UCSD-AML1 (cell line): ENCODE data around the gene PLXNA2.

Source experiments
- DNase-seq: peaks from one replicate; lab custom pipeline; 2025; ENCODE audit not compliant: unreplicated experiment; lab: John Stamatoyannopoulos, UW

Gene PLXNA2

DNA sequence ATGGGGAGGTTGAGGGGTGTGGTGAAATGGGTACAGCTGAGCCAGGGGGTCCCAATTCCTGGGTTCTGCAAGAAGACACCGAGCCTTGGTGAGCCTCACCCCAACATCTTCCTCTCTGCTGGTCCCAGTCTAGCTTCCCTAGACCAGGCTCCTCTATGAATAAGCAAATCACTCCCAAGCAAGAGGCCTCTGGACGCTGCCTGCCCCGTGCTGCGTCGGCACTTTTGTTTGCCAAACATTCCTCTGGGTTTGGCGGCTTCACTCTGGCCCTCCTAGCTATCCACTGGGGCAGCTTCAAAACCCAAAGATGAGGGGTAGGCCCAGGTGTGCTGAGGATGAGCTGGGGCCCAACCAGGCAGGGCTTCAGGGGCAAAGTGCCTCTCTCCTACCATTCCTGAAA is 196.2 kb downstream of the PLXNA2 start:
- DNase-seq: no peak

GRCh38 chr1:208047476-208047934 is 196.7 kb downstream of the PLXNA2 start:
- no peak for DNase-seq

DNA sequence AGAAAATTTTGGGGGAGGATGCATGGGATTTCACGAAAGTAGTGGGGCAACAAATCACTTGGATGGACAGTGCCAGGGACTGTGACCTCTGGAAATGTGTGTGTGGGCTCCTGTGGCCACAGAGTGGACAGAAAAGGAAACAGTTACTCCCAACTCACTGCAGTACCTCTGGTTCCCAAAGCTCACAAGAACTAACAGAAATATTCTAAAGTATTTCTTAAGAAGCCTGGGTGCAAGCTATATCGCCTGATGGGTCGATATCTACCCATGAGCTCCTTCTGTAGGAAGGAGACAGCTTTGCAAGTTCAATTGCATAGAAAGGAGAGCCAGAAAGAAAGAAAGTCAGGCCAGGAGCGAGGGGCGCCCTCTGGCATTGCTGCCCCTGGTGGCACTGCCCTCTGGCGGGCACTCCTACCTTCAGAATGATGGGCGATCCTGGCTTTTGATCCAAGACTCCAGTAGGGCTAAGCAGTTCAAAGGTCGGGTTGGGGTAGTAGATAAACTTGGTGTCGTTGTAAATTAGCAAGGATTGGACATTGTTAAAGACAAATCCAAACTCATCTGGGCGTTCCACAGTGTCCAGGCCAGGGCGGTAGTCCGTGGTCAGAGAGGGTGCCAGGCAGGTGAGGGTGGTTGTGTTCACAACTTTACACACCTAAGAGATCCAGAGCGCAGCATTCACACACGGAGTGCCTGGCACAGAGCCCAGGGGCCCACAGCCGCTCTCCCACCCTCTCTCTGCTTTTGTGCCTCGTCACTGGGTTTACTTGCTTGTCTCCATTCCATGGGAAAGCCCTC is 198.5 kb downstream of the PLXNA2 start:
- no peak for DNase-seq

- DNase-seq: no peak
Observed at GRCh38 chr1:208044589-208045462, 199.4 kb downstream of the PLXNA2 start.

DNA sequence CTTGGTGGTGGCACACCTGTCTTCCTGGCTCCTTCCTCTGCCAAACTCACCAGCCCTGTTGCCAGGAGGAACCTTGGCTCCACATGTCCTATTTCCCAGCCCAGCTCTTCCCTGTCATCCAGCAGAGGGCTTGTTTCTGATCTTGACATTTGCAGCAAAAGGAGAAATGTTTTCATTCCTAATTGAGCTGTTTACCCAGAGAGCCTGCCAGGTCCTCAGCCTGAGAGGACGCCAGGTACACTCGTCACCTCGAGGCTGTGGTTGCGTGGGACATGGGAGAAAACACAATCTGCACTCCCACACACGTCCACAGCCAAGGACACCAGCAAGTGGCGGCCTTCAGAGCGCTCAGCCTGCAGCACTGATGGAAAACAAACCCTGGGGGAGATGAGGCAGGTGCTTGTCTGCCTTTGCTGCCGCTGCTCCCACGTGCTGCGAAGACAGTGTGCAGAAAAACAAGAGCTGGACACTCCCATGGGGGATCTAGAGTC is 200.4 kb downstream of the PLXNA2 start:
- no peak for DNase-seq

DNA sequence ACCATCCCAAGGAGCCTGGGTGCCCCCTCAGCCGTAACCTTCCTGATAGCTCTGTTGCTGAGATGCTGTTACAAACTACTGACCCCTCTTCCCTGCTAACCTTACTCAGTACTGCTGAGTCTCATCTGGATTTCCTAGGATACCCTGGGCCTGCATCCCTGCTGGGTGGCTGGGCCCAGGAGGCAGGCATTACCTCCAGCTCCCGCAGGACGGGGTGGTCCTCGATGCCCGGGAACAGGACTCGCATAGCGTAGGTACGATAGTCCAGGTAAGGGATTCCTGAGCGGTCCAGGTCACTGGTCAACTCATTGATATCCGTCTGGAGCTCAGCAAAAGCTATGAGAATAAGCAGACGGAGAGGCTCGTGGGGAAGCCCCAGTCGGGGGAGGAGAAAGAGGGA is 201.3 kb downstream of the PLXNA2 start:
- DNase-seq: no peak

- no peak for DNase-seq
Observed at GRCh38 chr1:208042041-208042615, 202.1 kb downstream of the PLXNA2 start.

DNA sequence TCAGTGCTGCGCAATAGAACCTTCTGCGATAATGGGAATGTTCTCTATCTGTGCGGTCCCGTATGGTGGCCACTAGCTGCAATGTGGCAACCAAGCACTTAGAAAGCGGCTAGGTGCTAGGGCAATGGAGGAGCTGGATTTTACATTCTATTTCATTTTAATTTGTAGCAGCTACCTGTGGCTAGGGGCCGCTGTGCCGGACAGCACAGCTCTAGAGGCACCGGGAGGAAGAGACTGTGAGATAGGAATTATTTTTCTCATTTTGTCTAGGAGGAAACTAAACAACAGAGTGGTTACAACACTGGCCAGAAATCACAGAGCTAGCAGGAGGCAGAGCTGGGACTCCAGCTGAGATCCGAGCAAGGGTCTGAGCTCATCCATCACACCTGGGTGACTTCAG is 202.7 kb downstream of the PLXNA2 start:
- DNase-seq: no peak

DNA sequence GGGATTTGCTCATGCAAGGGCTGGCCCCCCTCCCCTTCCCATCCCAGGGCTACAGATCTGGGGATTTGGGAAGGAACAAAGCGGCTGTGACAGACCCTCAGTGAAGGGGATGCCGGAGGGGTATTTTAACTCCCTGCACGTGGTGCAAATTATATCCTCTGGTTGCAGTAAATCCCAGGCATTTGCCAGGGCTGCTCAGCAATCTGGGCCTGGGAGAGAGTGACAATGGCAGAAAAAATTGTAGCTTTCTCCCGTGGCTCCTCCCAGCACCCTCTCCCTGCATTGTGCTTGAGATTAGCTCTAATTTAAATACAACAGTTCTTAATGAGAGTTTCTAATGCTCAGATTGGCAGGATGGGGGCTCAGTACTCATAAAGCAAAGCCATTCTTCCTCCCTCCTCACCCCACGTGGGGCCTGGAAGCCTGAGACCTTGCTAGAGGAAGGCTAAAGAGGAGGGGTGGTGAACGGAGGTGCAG is 203.3 kb downstream of the PLXNA2 start:
- no peak for DNase-seq

DNA sequence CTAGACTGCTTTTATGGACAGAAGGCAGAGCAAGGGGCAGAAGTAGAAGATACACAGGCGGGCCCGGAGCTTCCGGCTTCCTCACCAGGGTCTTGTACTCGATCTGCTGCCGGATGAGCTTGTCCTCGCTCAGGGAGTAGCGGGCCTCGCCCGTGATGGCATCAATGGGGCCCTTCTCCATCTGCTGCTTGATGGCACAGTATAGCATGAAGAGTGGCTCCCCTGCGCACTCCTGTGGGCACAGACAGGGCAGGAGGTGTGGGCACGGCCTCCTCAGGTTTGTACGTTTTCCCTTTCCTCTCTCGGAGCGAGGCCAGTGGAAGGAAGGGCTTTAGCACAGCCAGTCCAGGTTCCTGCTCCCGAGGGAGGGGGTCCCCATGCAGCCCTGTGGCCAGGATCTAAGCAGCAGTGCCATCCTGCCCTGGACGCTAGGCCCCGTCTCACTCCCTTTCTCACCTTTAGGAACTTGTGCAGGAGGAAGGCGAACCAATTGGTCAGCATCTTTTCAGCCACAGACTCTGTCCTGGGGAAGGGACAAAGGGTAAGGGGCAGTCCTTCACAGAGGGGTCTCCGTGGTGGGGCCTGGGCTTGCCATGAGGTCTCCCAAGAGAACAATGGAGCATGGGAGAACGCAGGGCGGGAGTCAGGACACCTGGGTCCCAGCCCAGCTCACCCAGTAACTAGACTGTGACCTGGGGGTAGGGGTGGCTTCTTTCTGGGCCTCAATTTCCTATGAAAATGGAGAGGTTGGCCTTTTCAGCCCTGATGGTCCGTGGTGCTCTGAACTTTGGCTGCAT is 204.4 kb downstream of the PLXNA2 start:
- DNase-seq: no peak

DNA sequence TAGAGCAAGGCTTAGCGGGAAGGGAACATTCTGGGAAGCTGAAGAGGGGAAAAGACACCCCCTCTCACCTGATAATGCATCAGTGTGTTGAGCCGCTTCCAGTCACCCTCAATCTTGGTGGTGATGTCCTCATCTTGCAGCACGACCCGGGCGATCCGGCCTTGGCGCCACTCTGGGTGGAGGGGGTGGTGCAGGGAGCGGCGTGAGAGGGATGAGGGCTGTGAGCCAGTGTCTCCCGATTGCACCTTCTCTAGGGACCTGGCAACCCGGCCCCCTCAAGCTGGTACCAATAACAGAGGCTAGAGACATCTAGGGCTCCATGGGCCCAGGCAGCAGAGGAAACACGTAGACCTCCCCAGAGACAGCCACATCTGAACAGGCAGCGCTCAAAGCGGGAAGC is 205.9 kb downstream of the PLXNA2 start:
- DNase-seq: no peak

GRCh38 chr1:208036918-208037766 is 207.0 kb downstream of the PLXNA2 start:
- no peak for DNase-seq

DNA sequence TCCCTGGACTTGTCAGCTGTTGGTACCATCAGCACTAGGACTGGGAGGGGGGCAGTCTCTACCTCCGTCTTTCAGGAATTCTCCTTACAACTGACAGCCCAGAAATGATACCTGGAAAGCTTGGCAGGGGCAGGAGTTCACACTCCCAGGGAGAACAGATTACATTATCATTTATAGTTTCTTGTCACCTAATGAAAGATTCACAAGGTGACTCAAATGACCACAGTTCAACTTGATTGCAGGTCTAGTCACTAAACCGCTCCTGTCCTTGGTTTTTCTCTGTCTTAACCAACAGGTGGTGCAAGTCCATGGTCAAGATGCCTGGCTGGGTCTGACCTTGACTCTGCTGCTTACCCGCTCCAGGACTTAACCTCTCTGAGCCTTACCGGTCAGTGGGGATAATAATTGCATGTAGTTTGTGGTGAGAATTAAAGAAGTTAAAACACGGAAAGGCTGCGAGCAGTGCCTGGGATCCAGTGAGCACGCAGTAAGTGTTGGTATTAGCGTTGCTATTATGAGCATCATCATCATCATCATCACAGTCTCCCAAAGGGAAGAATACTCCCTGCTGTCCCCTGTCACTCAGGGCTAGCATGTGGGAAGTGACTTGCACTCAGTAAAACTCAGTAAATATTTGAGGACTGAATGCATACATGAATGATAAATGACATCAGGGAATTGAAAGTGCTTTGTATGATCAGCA is 207.9 kb downstream of the PLXNA2 start:
- DNase-seq: no peak

- DNase-seq: no peak
Observed at GRCh38 chr1:208034135-208034534, 210.0 kb downstream of the PLXNA2 start.

- no peak for DNase-seq
Observed at GRCh38 chr1:208033236-208033635, 210.9 kb downstream of the PLXNA2 start.

GRCh38 chr1:208031932-208032320 is 212.3 kb downstream of the PLXNA2 start:
- no peak for DNase-seq

DNA sequence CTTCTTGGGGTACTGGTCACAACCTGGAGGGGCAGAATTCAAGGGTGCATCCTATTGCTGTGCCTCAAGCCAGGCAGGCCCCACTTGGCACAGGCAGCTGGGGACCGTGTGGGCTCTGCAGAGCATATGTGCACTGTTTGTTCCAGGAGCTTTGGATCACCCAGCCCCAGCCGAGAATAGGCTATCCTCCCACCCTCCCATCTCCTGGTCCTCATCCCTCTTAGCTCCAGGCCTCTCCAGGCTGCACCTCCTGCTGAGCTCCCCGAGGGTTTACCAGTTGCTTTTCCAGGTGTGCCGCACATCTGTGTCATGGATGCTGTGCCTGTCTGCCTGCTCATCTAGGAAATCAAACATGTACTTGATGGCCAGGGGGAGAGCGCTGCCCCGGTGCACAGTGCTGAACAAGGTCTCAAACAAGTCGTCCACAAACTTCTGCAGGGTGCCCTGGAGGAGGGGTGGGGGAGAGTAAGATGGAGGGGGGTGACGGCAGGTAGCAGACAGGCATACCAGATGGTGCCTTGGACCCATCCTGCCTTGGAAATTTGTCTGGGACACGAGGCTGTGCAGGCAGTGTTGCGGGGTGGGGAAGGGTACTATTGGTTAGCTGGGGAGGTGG is 212.8 kb downstream of the PLXNA2 start:
- DNase-seq: no peak

GRCh38 chr1:208030288-208031091 is 213.7 kb downstream of the PLXNA2 start:
- no peak for DNase-seq
